ENCODE data around the gene DCBLD2. TPM values are rescaled to one million over a fixed set of nuclear protein-coding genes. Genes with fewer than 3 reads are reported as not detected.

Gene DCBLD2
- total and polyA plus RNA-seq, 2 of the 13 experiments (the other 11 are each of a cell fraction or from before 2014, with no cell fraction given) = 43.8 to 56.9 TPM

DNA sequence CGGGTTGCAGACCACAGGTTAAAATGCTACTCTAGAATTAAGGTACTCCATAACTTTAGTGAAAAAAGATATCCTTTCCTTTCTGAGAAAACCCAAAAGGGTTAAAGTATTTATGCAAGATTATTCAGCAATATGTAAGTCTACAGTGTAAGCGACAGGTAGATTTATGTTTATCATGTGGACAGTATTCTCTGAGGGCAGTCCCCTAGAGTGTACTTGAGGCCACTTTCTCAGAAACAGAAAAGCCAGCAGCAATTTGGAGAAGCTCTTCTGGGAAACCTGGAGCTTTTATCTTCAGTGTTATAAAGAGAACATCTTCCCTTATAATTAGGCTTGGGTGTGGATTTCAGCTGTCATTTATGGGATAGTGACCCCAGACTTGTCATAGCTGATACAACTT lies 129.5 kb downstream of the DCBLD2 start (continued):
- TF ChIP-seq, protein P1, sequence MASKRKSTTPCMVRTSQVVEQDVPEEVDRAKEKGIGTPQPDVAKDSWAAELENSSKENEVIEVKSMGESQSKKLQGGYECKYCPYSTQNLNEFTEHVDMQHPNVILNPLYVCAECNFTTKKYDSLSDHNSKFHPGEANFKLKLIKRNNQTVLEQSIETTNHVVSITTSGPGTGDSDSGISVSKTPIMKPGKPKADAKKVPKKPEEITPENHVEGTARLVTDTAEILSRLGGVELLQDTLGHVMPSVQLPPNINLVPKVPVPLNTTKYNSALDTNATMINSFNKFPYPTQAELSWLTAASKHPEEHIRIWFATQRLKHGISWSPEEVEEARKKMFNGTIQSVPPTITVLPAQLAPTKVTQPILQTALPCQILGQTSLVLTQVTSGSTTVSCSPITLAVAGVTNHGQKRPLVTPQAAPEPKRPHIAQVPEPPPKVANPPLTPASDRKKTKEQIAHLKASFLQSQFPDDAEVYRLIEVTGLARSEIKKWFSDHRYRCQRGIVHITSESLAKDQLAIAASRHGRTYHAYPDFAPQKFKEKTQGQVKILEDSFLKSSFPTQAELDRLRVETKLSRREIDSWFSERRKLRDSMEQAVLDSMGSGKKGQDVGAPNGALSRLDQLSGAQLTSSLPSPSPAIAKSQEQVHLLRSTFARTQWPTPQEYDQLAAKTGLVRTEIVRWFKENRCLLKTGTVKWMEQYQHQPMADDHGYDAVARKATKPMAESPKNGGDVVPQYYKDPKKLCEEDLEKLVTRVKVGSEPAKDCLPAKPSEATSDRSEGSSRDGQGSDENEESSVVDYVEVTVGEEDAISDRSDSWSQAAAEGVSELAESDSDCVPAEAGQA (IDR thresholded peaks at IDR 0.05; ENCODE audit: low read depth) = no peak
- TF ChIP-seq, protein P1 (CRISPR knock-in tag; IDR thresholded peaks at IDR 0.05; ENCODE audit: borderline replicate concordance) = no peak
- TF ChIP-seq ZNF543 (CRISPR knock-in tag; IDR thresholded peaks at IDR 0.05) (no peak), PAX8 (CRISPR knock-in tag; IDR thresholded peaks at IDR 0.05; ENCODE audit: borderline replicate concordance) (no peak), RXRB (CRISPR knock-in tag; IDR thresholded peaks at IDR 0.05; ENCODE audit: borderline replicate concordance) (no peak), CBX2 (IDR thresholded peaks at IDR 0.05; ENCODE audit: low read depth, low read length) (no peak), CBX2 (CRISPR knock-in tag; IDR thresholded peaks at IDR 0.05; ENCODE audit: low read depth) (no peak), AKAP8 (CRISPR knock-in tag; IDR thresholded peaks at IDR 0.05) (no peak)

Data from HepG2 (cell line).